Smooth muscle cell (in vitro differentiated cells): ENCODE data around the gene CTNNAL1. TPM values are rescaled to one million over a fixed set of nuclear protein-coding genes. Genes with fewer than 3 reads are reported as not detected.

Experiments used
- DNase-seq: peaks from one replicate; lab custom pipeline; 2025; ENCODE audit not compliant: unreplicated experiment; lab: John Stamatoyannopoulos, UW
- H2AFZ ChIP-seq: fragments of 200-600 bp; sonication (generic); 2 replicates; pipeline ENCODE4 v1.6.0; 2016; ENCODE audit warnings: antibody characterized with exemption, low read depth, mild to moderate bottlenecking
- H3F3A ChIP-seq: fragments of 200-600 bp; sonication (generic); 2 replicates; pipeline ENCODE4 v1.6.0; 2017; ENCODE audit warnings: antibody characterized with exemption, low read depth
- H3K27ac ChIP-seq: fragments of 200-600 bp; sonication (generic); 2 replicates; pipeline ENCODE4 v1.5.1; 2016; ENCODE audit warnings: low read depth, mild to moderate bottlenecking
- H3K27me3 ChIP-seq: fragments of 200-600 bp; sonication (generic); 2 replicates; pipeline ENCODE4 v1.6.1; 2016; ENCODE audit warnings: low read depth, mild to moderate bottlenecking
- H3K36me3 ChIP-seq: fragments of 200-600 bp; sonication (generic); 2 replicates; pipeline ENCODE4 v1.5.1; 2016; ENCODE audit warnings: low read depth
- H3K4me1 ChIP-seq: fragments of 200-600 bp; sonication (generic); 2 replicates; pipeline ENCODE4 v1.5.1; 2016; ENCODE audit warnings: low read depth
- H3K4me2 ChIP-seq: fragments of 200-600 bp; sonication (generic); 2 replicates; pipeline ENCODE4 v1.6.0; 2016; ENCODE audit warnings: mild to moderate bottlenecking
- H3K4me3 ChIP-seq: fragments of 200-600 bp; sonication (generic); 2 replicates; pipeline ENCODE4 v1.5.1; 2016; ENCODE audit warnings: mild to moderate bottlenecking
- H3K79me2 ChIP-seq: fragments of 200-600 bp; sonication (generic); 2 replicates; pipeline ENCODE4 v1.6.0; 2016; ENCODE audit warnings: low read depth, mild to moderate bottlenecking
- H3K9ac ChIP-seq: fragments of 200-600 bp; sonication (generic); 2 replicates; pipeline ENCODE4 v1.6.0; 2016; ENCODE audit warnings: low read depth
- H3K9me3 ChIP-seq: fragments of 200-600 bp; sonication (generic); replicated peaks from 2 replicates; pipeline ENCODE4 v1.5.1; 2016; ENCODE audit warnings: low read depth
- H4K20me1 ChIP-seq: fragments of 200-600 bp; sonication (generic); 2 replicates; pipeline ENCODE4 v1.6.0; 2016; ENCODE audit warnings: low read depth
- CTCF ChIP-seq: fragments of 200-600 bp; sonication (generic); IDR thresholded peaks from 2 replicates; pipeline ENCODE4 v1.5.1; 2017; ENCODE audit warnings: borderline replicate concordance, mild to moderate bottlenecking, antibody characterized with exemption; ENCODE audit not compliant: insufficient read depth, poor library complexity, severe bottlenecking
- WGBS: methylation state at CpG from one replicate; pipeline ENCODE4 v1.1.7; 2016; ENCODE audit warnings: low lambda C conversion rate; 5-methylcytosine and 5-hydroxymethylcytosine counted together
- polyA plus RNA-seq: library from polyadenylated mRNA; unstranded; fragments of >200 nt; fragmentation: Nextera tagmentation; extraction: Ambion mirVana; gene quantifications from 2 replicates; pipeline ENCODE4 v1.2.1, GENCODE V29; 2016
- total RNA-seq: library from RNA; depleted of rRNA; stranded (reverse); fragments of >200 nt; gene quantifications from 2 replicates; pipeline ENCODE4 v1.2.3, GENCODE V29; 2014

CTNNAL1 gene
- total and polyA plus RNA-seq, 2 experiments from 2014 or later = 27.4 to 33.5 TPM

- H3K27ac ChIP-seq = no peak overlapping the region
- H3K4me3 ChIP-seq = no peak overlapping the region
- H3K36me3 ChIP-seq = peaks cover 6% of the 10 kb centered on the region
- H3K4me1 ChIP-seq = no peaks in the 10 kb centered on the region
- no peak overlapping the region for H3K9ac ChIP-seq
- DNase-seq = no peak
- no peaks in the 10 kb centered on the region for H3K27me3 ChIP-seq
- no peak overlapping the region for H3K4me2 ChIP-seq
- no peaks in the 10 kb centered on the region for H3F3A ChIP-seq
- no peak for TF ChIP-seq CTCF
- H3K79me2 ChIP-seq = peaks cover 8% of the 10 kb centered on the region
- WGBS = 98% methylated on average over 4 of the region's 4 CpGs
- H2AFZ ChIP-seq = no peak overlapping the region
- H3K9me3 ChIP-seq = no peaks in the 10 kb centered on the region
- H4K20me1 ChIP-seq = no peaks in the 10 kb centered on the region
Observed at GRCh38 chr9:108939975-108940374, 73.3 kb downstream of the CTNNAL1 start.

GRCh38 chr9:108937561-108938305 is 75.6 kb downstream of the CTNNAL1 start:
- H3K4me1 ChIP-seq = peaks cover 5% of the 10 kb centered on the region
- H3K36me3 ChIP-seq = peaks cover 6% of the 10 kb centered on the region
- H3K9me3 ChIP-seq = no peaks in the 10 kb centered on the region
- no peak overlapping the region for H3K9ac ChIP-seq
- H3F3A ChIP-seq = no peaks in the 10 kb centered on the region
- H3K79me2 ChIP-seq = peaks cover 16% of the 10 kb centered on the region
- DNase-seq = no peak
- H3K27me3 ChIP-seq = no peaks in the 10 kb centered on the region
- no peak overlapping the region for H2AFZ ChIP-seq
- H3K27ac ChIP-seq = no peak overlapping the region
- no peak overlapping the region for H3K4me2 ChIP-seq
- 96% methylated on average over 5 of the region's 5 CpGs for WGBS
- H3K4me3 ChIP-seq = no peak overlapping the region
- no peaks in the 10 kb centered on the region for H4K20me1 ChIP-seq
- TF ChIP-seq CTCF = no peak

GRCh38 chr9:108934323-108934893 is 78.9 kb downstream of the CTNNAL1 start, which contains the start of gene ABITRAM:
TSS of gene ABITRAM (plus strand) at chr9:108934400. CDS start at chr9:108934487, 87 bp downstream.
- Histone ChIP-seq H3K79me2 (peaks cover 35% of the 10 kb centered on the region), H3K27me3 (no peaks in the 10 kb centered on the region)
- DNase-seq = no peak

More at GRCh38 chr9:108934323-108934893, 78.9 kb downstream of the CTNNAL1 start, which contains the start of gene ABITRAM:
- Histone ChIP-seq H2AFZ (peak within 1 kb of the TSS; percentile 91), H3K27ac (peak within 1 kb of the TSS; percentile 85), H3K4me3 (peak within 1 kb of the TSS; percentile 91), H4K20me1 (no peaks in the 10 kb centered on the region), H3K9ac (peak within 1 kb of the TSS; percentile 87), H3F3A (no peaks in the 10 kb centered on the region), H3K9me3 (no peaks in the 10 kb centered on the region), H3K36me3 (peaks cover under 1% of the 10 kb centered on the region), H3K4me2 (peak within 1 kb of the TSS; percentile 92), H3K4me1 (peaks cover 7% of the 10 kb centered on the region)
- 1% methylated on average over 18 of the region's 47 CpGs for WGBS
- no peak for TF ChIP-seq CTCF
